Measurements from ENCODE around the gene ALDH16A1.

- no peak for TF ChIP-seq CHD2 (IDR thresholded peaks at IDR 0.05; ENCODE audit: low read length)
- no peak for TF ChIP-seq ATF3 (IDR thresholded peaks at IDR 0.05; ENCODE audit: insufficient read depth, low read depth, low read length)
- no peak for TF ChIP-seq ATF2 (IDR thresholded peaks at IDR 0.05; ENCODE audit: low read length)
- no peak for TF ChIP-seq CEBPB (IDR thresholded peaks at IDR 0.05; ENCODE audit: low read depth, low read length)
- no peak for TF ChIP-seq RFX5 (IDR thresholded peaks at IDR 0.05; ENCODE audit: borderline replicate concordance, low read depth, low read length)
- no peak for TF ChIP-seq JUND (IDR thresholded peaks at IDR 0.05; ENCODE audit: low read length)
- TF ChIP-seq ZNF274 (IDR thresholded peaks at IDR 0.05; ENCODE audit: borderline replicate concordance, extremely low read depth, low read length), result no peak
- TF ChIP-seq CTCF (IDR thresholded peaks at IDR 0.05; ENCODE audit: control extremely low read depth in 1 of 3, insufficient read depth in 1 of 3, low read depth in 1 of 3, low read length in 3 of 3), result no peak
Measured at GRCh38 chr19:49489601-49490167, 36.7 kb downstream of the ALDH16A1 start.

Data from H1 (cell line).